Measurements from ENCODE around the gene PTGDS. TPM values are rescaled to one million over a fixed set of nuclear protein-coding genes. Genes with fewer than 3 reads are reported as not detected.

Gene PTGDS
- total and polyA plus RNA-seq, 4 donors: 0.23 to 15.2 (median 6.4) TPM

- TF ChIP-seq REST (IDR thresholded peaks at IDR 0.05): no peak
- TF ChIP-seq RAD21 (IDR thresholded peaks at IDR 0.05): peak; percentile 41 to 77
Measured at GRCh38 chr9:137029058-137029936, 52.0 kb downstream of the PTGDS start (continued).

GRCh38 chr9:137030006-137030405 is 52.7 kb downstream of the PTGDS start:
- Histone ChIP-seq H3K27me3 (ENCODE audit: control insufficient read depth in 4 of 4, insufficient read depth in 4 of 4, low read length in 3 of 4) (no peaks in the 10 kb centered on the region), H3K4me1 (ENCODE audit: control insufficient read depth in 4 of 4, insufficient read depth in 4 of 4, low read length in 3 of 4) (peaks cover 25 to 46% (median 37%) of the 10 kb centered on the region in 4 donors), H3K4me3 (ENCODE audit: low read depth in 1 of 3, low read length in 3 of 3) (no peak overlapping the region), H3K9ac (ENCODE audit: low read depth in 1 of 2, low read length in 2 of 2) (no peak overlapping the region), H3K9me3 (ENCODE audit: control insufficient read depth in 4 of 4, low read length in 3 of 4) (no peaks in the 10 kb centered on the region), H3K27ac (ENCODE audit: low read depth in 1 of 2, low read length in 2 of 2) (peak overlapping the region; percentile 6 to 53), H3K36me3 (ENCODE audit: control insufficient read depth in 4 of 4, insufficient read depth in 3 of 4, low read depth in 1 of 4, low read length in 3 of 4) (no peaks in the 10 kb centered on the region)
- 72% methylated on average over 15 of the region's 15 CpGs for WGBS
- DNase-seq (ENCODE audit: low spot score): no peak
- TF ChIP-seq REST (IDR thresholded peaks at IDR 0.05) (no peak), JUND (IDR thresholded peaks at IDR 0.05) (no peak), SP1 (IDR thresholded peaks at IDR 0.05) (no peak), HNF4G (IDR thresholded peaks at IDR 0.05) (no peak), GABPA (IDR thresholded peaks at IDR 0.05 in 1 of 2, conservative IDR thresholded peaks at IDR 0.05 in 1 of 2) (no peak)

- no peaks in the 10 kb centered on the region for H3K27me3 ChIP-seq (ENCODE audit: control insufficient read depth in 4 of 4, insufficient read depth in 4 of 4, low read length in 3 of 4)
- no peak for DNase-seq (ENCODE audit: low spot score)
- no peak overlapping the region for H3K9ac ChIP-seq (ENCODE audit: low read depth in 1 of 2, low read length in 2 of 2)
- peaks cover 18 to 42% (median 32%) of the 10 kb centered on the region in 4 donors for H3K4me1 ChIP-seq (ENCODE audit: control insufficient read depth in 4 of 4, insufficient read depth in 4 of 4, low read length in 3 of 4)
- no peaks in the 10 kb centered on the region for H3K9me3 ChIP-seq (ENCODE audit: control insufficient read depth in 4 of 4, low read length in 3 of 4)
- 84% methylated on average over 65 of the region's 65 CpGs for WGBS
- peak overlapping the region in 1 of 2 donors; percentile 53 for H3K27ac ChIP-seq (ENCODE audit: low read depth in 1 of 2, low read length in 2 of 2)
- H3K4me3 ChIP-seq (ENCODE audit: low read depth in 1 of 3, low read length in 3 of 3): no peak overlapping the region
- no peaks in the 10 kb centered on the region for H3K36me3 ChIP-seq (ENCODE audit: control insufficient read depth in 4 of 4, insufficient read depth in 3 of 4, low read depth in 1 of 4, low read length in 3 of 4)
- TF ChIP-seq REST (IDR thresholded peaks at IDR 0.05) (no peak), HNF4G (IDR thresholded peaks at IDR 0.05) (no peak), YY1 (IDR thresholded peaks at IDR 0.05) (no peak), ATF3 (IDR thresholded peaks at IDR 0.05) (no peak), GABPA (IDR thresholded peaks at IDR 0.05 in 1 of 2, conservative IDR thresholded peaks at IDR 0.05 in 1 of 2) (no peak), HNF4A (conservative IDR thresholded peaks at IDR 0.05) (no peak), CTCF (IDR thresholded peaks at IDR 0.05; ENCODE audit: low read depth, low read length, missing input control) (no peak), JUND (IDR thresholded peaks at IDR 0.05) (no peak)
Measured at GRCh38 chr9:137030538-137031527, 53.5 kb downstream of the PTGDS start.
